NOMO-1 treated with DMSO at 0.1 percent for 48 hours (cell line): ENCODE data around the gene LMBRD2.
"Not testable (repeated sequence)": the region's sequence is repeated elsewhere in the genome, so short reads cannot be mapped to it uniquely, and the experiment has no call there.

ENCODE experiments used
- DNase-seq: peaks from one replicate; lab custom pipeline; 2025; ENCODE audit not compliant: unreplicated experiment; lab: John Stamatoyannopoulos, UW

The LMBRD2 gene

DNA sequence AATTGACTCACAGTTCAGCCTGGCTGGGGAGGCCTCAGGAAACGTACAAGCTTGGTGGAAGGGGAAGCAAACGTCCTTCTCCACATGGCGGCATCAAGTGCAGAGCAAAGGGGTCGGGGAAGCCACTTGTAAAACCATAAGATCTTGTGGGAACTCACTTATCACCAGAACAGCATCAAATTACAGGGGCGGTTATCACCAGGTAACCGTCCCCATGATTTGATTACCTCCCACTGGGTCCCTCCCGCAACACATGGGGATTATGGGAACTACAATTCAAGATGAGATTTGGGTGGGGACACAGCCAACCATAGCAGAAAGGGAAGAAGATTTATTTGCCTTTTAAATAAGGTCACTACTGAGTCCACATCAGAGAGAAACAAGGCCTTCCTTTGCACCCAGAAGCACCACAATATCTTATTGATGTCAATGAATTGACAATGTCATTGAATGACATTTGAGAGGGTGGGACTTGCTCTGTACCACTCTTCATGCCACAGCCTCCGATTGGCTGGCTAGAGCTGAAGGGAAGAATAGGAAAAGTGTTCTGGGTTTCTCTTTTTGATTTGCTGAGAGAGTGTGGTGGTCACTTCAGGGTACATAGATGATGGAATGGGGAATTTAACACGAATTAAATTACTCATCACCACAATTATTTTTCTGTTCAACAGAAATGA, 11.3 kb upstream of the LMBRD2 start:
- DNase-seq: no peak

DNA sequence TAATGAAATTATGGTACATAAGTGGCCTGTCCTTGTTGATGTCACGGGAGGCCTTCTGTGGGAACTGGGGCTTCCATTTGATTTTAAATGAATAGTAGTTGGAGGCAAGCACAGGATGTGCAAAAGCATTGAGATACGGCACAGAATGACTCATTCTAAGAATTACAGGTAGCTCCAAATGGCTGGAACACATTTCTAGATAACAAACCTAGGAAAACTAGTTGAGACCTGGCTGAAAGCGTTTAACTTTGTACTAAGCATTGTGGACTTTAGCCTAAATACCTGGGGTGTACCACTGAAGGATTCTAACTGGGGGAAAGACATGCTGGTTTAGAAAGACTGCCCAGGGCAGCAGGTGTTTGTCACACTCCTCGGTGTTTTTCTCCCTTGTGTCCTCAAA, 9.7 kb upstream of the LMBRD2 start:
- no peak for DNase-seq

DNA sequence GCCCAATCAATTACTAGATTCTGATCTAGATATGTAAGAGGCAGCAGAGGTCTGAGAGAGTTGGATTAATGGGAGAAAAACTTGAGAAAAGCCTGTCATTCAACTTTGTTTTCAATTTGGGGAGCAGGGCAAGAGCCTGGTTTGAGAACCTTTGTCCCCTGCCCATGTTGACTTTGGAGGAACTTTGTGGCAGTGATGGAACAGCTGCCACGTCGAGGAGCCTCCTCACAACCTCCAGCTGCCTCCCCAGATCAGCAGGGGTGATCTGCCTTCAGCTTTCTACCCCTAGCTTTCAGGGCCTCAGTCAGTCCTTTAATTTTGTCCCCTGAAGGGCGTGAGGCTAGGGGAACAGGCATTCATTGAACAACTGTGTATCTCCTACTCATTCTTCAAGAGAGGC, 8.9 kb upstream of the LMBRD2 start:
- no peak for DNase-seq

DNA sequence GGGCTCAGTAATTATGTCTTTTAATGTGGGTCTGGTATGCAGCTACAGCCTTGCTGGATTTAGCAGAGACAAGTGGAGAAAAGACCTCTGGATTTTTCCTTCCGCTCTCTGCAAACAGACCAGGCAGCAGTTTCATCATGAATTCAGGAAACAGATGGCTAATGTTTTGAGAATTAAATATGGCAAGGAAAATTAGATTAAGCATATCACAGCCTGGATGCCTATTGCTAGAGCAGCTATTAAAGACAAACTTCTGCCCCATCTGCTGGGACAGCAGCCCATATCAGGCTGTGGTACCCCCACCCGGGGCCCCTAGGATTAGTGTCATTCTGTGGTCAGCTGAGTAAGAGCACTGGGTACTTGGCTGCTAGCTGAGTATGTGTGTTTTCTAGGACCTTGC, 6.5 kb upstream of the LMBRD2 start:
- no peak for DNase-seq

DNA sequence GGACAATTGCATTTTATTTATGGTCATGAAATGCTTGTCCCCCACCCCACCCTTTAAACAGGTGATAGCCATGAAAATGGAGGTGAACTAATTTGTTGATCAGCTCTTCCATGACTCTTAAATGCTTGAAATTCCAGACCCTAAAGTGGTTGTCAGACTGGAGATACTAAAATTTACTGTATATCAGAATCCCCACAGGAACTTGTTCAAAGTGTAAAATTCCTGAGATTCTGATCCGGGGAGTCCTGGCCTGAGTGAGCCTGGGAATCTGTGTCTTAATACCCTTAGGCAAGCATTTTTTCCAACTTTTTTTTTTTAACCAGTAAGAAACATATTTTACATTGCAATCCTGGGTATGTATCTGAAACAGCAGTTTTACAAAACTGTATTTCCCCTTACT, 4.9 kb upstream of the LMBRD2 start:
- no peak for DNase-seq

DNA sequence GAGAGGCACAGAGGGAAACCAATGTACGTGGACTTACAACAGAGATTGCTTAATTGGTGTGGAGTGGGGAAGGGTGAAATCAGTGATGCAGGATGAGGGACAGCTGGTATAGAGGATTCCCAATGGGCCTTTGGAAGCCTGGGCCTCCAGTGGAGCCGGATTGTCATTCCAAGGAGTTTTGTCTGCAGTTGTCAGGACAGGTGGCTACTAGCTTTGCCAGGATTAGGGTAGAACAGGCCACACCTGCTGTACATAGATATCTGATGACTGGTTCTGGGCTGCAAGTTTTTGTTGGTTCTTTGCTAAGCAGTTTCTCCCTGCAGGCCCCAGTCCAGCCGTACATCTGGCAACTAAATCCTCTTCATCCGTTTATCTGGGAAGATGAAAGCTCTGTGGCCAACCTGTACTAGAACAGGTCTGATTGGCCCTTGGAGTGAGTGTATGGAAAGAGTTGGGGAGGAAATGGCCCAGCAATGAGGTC, 4.5 kb upstream of the LMBRD2 start:
- DNase-seq: no peak

DNA sequence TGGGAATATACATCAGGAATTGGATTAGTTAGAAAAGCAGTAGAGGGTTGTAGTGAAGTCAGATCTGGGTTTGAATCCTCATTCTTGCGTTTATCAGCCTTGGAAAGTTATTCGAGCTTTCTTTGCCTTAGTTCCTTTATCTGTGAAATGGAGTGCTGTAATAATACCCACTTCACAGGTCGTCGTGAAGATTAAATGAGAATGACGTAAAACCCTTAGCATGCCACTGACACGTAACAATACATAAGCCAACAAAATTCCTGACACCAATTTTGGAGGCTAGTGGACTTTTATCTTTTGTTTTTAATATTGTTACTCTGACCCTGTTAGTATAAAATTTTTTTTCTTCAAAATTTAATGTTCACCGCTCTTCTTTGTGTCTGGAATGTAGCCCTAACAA, 3.6 kb upstream of the LMBRD2 start:
- DNase-seq: no peak

DNA sequence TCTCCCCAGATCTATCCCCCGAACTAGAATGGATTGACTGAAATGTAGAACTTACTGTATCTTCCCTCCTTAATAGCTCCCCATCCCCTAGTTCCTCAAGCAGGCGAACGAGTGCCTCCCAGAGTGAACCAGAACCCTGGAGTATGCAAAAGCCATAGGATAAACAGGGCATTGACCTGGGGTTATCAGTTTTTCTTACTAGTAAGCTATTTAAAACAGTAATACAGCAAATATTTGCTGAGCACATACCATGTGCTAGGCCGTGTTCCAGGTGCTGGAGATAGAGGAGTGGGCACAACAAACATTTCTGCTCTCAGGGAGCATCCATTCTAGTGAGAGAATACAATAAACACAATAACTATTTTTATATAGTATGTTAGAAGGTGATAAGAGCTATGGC, 2.0 kb upstream of the LMBRD2 start:
- DNase-seq: no peak

DNA sequence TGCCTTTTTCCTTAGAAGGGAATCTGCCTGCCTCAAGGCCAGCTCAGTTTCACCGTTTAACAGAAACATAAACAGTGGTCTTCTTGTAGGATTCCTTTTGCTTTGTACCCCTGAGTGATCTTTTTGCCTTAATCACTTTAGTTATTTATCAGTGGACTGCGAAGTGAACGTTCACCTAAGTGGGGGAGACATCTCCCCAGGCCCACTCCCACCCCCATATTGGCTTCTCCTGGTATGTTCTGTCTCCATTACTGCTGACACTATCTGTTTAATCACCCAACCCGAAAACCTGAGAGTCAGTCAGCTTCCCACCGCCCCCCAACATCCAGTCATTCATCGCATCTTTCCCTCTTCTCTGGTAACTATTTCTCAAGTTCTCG, 1.6 kb upstream of the LMBRD2 start:
- no peak for DNase-seq

DNA sequence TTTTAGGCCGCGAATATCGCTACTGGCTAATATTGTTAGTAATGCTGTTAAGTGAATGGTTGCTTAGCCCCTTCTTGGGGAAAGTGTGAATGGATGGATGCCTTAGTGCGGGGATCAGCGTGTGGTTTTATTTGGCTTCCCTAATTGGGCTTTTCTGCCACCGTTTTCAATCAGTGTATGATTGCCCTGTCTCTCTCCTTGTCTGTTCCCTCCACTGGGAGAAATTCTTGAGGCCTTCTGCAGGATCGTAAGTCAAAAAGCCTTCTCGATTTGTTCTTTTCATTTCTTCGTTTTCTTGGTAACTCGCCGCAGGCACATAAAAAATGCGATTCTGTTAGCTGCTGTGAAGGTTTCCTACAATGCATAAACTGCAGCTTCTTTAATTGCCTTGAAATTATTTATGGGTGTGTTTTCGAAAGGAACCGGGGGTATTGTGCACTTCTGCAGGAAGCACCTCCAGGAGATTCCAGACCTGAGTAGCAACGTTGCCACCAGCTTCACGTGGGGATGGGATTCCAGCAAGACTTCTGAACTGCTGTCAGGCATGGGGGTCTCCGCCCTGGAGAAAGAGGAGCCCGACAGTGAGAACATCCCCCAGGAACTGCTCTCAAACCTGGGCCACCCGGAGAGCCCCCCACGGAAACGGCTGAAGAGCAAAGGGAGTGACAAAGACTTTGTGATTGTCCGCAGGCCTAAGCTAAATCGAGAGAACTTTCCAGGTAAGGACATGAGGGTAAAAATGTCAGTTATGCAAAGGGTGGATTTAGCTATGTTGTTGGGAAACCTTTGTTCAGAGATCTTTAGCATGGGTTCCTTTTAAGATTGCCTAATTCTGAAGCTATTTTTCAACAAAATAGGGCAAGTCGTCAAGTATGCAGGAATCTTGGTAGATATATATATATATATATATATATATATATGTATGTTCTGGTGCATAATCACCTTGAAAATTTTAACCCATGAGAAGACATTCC, 924 bp upstream of the LMBRD2 start:
- DNase-seq: peak; percentile 69

DNA sequence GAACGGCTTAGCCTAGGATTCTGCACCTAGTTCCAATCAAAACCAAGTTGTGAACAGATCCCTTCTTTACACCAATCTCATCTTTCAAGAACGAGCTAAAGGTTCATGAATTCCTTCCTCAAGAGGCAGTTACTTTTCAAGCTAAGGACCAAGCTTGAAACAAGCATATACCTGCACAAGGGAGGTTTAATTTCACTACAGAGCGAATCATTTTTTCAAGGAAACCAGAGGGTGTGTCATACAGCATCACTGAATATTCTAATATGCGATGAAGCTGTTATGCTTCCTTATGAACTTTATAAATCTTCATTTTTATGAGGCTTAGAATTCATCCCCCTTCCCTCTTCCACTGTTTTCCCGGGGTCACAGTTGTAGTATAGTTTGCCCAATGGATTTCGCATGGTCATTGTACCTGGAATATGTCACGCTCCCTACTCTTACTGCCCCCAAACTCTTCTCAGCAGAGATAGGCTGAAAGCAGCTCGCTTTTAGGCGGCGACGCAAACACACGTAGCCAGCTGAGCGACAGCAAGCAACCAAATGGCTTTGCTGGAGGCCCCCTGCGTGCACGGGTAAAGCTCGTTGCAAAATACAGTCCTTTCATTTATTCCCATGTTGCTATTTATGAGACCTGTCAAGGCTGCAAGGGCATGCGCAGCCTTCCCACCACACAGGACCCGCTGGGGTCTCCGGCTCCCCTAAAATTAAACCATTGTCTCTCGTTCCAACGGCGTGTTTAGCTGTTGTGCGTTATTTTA, 832 bp downstream of the LMBRD2 start:
- peak; percentile 87 for DNase-seq

DNA sequence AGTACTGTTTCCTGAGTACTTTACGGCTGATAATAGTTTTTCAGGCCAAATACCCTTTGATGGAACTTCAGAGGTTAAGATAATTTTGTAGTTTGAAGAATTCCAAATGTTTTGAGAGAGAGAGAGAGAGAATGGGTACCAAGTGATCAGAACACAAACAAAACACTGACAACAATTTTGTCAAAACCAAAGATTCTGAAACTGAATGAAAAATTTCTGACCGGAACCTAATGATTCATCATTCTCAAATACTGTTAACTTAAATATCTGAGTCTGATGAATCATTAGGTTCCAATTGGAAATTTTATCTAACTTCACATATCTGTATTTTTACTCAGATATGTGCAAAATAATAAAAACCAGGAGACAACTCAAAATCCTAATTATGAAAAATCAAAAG, 4.0 kb downstream of the LMBRD2 start:
- DNase-seq: no peak

DNA sequence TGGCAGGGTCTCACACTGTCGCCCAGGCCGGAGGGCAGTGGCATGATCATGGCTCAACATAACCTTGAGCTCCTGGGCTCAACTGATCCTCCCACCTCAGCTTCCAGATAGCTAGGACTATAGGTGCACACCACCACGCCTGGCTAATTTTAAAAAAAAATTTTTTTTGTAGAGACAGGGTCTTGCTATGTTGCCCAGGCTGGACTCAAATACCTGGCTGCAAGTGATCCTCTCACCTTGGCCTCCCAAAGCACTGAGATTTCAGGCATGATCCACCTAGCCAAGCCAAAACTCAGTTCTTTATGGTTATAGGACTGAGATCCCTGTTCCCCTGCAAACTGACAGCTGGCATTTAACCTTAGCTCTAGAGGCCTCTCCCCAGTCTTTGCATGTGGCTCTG, 5.3 kb downstream of the LMBRD2 start:
- no peak for DNase-seq

DNA sequence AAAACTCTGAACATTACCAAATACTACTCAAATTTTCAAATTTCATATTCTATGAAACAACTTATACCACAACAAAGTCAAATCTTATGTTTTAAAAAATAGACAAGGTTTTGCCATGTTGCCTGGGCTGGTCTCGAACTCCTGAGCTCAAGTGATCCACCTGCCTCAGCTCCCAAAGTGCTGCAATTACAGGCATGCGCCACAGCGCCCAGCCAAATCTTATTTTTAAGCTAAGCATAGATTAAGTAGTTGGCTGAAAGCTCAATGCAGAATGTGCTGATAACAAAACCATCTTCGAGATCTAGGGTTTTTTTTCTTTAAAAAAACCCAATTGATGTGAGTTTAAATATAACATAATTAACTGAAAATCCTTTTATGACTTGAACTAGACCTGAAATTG, 6.4 kb downstream of the LMBRD2 start:
- no peak for DNase-seq

DNA sequence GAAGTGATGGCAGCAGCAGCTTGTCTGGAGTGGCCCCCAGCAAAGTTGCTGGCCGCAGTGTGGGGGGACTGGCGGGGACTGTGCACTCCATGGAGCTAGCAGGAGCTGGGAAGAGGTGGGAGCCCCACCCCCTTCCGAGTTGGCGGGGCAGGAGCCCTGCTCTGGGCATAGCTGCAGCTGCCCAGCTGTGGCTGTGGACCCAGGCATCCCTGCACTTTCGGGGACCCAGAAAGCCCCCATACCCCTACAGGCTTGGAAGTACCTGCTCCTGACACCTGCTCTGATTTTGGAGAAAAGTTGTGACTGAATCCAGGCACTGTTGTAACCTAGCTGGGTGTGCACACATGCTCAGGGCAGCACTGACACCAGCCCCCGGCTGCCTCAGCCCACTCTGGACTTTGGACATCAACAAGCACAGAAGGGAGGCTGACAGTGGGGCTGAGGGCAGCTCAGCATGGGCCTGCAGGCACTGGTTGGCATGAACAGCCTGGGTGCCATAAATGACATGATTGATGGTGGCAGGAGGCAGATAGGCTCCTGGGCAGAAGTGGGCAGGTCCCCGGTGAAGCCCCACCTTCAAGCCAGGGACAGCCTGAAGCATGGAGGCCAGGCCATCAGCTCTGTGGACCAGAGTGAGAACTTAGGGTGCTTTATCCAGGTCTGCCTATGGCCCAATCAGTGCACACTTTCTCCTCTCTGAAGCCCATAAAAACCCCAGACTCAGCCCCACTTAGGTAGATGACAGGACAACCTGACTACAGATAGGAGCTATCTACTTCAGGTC, 12.6 kb downstream of the LMBRD2 start:
- DNase-seq: no peak

DNA sequence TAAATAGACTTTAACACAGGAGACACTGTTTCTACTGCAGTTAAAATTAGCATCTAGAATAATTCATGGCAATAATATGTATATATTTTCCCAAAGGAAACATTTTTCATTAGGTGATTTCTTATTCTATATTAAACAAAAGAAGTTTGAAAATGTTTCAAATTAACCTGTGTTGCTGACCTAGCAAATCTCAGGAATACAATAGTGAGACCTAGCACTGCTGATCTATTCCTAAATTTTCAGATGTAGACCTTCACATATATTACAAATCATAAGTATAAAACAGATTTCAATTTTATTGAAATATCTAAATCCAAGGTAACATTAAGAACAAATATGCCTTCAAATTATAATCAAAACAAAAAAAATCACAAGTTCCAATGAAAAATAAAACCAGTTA, 15.1 kb downstream of the LMBRD2 start:
- no peak for DNase-seq

DNA sequence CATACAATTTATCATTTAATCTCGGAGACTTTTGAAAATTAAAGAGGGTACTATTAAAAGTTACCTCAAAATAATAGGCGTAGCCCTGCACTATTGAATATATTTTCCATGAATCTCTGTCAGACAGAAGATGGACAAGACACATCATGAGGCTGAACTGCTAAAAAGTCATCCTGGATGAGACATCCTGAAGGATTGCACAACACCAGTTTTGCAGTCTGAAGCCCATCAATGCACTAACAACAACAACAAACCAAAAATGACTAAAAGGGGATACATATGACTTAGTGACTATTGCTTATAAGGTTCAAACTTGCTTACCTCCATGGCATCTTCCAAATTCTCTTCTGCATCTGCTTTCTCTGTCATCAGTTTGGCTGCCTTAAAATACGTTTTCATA, 15.7 kb downstream of the LMBRD2 start:
- DNase-seq: no peak

DNA sequence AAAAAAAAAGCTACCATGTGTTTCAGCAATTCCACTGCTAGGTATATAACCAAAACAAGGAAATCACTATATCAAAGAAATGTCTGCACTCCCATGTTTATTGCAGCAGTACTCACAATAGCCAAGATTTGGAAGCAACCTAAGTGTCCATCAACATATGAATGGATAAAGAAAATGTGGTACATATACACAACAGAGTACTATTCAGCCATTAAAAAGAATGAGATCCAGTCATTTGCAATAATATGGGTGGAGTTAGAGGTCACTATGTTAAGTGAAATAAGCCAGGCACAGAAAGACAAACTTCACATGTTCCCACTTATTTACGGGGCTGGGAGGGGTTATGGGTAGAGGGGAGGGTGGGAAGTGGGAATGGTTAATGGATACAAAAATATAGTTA, 18.7 kb downstream of the LMBRD2 start:
- DNase-seq: not testable (repeated sequence)

DNA sequence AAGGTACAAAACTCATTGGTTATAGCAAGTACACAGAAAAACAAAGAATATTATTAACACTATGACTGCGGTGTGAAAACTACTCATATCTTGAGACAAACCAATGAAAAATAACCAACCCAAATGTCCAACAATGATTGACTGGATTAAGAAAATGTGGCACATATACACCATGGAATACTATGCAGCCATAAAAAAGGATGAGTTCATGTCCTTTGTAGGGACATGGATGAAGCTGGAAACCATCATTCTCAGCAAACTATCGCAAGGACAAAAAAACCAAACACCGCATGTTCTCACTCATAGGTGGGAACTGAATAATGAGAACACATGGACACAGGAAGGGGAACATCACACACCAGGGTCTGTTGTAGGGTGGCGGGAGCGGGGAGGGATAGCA, 22.0 kb downstream of the LMBRD2 start:
- not testable (repeated sequence) for DNase-seq

DNA sequence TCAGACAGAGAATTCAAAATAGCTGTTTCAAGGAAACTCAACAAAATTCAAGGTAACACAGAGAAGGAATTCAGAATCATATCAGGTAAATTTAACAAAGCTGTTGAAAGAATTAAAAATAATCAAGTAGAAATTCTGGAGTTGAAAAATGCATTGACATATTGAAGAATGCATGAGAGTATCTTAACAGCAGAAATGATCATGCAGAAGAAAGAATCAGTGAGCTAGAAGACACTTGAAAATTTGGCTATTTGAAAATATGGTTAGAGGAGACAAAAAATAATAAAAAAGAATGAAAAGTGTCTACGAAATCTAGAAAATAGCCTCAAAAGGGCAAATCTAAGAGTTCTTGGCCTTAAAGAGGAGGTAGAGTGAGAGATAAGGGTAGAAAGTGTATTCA, 22.9 kb downstream of the LMBRD2 start:
- no peak for DNase-seq

DNA sequence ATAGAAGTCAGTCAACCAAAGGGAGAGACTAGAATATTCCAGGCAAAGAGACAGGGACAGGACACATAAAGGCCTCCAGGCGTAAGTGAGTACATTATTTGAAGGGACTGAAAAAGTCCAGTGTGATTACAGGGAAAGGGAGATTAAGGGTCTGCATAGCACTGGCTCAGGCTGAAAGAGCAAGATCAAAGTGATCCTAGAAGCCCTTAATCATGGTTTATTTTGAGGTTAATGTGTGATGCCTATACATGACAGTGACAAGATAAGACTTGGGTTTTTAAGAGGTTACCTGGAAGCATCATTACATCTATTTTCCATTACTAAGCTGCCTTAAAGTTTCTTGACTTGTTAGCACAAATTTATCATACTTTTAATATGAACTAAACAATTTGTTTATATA, 25.8 kb downstream of the LMBRD2 start:
- DNase-seq: no peak
